Right lobe of liver (tissue), 6 donors: ENCODE measurements around the gene PRKN. TPM values are rescaled to one million over a fixed set of nuclear protein-coding genes. Genes with fewer than 3 reads are reported as not detected.

Experiments used
- ATAC-seq, 4 donors: fragments of 200-7000 bp; cut with Tn5 transposase; one replicate each; pipeline ENCODE4 v1.9.1; 2020; ENCODE audit warnings: mild to moderate bottlenecking in 4 of 4, moderate library complexity in 4 of 4
- DNase-seq, 3 donors: peaks; one replicate each; pipeline ENCODE4 v3.0.0-alpha.2; 2020
- H3K27ac ChIP-seq, 3 donors: fragments of 200-600 bp; one replicate each; pipeline ENCODE4 v1.8.0; 2022
- H3K27me3 ChIP-seq, 2 donors: fragments of 200-600 bp; one replicate each; pipeline ENCODE4 v1.8.0; 2022
- H3K36me3 ChIP-seq, 4 donors: fragments of 200-600 bp; sonication (generic) in 1 of 4; one replicate each; pipeline versions ENCODE4 v1.5.1 to v1.8.0; 2017 to 2022; ENCODE audit warnings: control low read depth in 1 of 4
- H3K4me1 ChIP-seq, 4 donors: fragments of 200-600 bp; sonication (generic) in 1 of 4; one replicate each; pipeline versions ENCODE4 v1.5.1 to v1.8.0; 2017 to 2022; ENCODE audit warnings: control low read depth in 1 of 4
- H3K4me3 ChIP-seq, 3 donors: fragments of 200-600 bp; one replicate each; pipeline ENCODE4 v1.8.0; 2022
- H3K9me3 ChIP-seq, 4 donors: fragments of 200-600 bp; sonication (generic) in 1 of 4; one replicate each; pipeline versions ENCODE4 v1.5.1 to v1.8.0; 2017 to 2022; ENCODE audit warnings: control low read depth in 1 of 4
- CTCF ChIP-seq, 4 donors: fragments of 200-600 bp in 3 of 4; fragments of 450-650 bp in 1 of 4; IDR thresholded peaks; one replicate each; pipeline versions ENCODE4 v1.5.1 to v1.8.0; 2016 to 2022; ENCODE audit warnings: antibody characterized with exemption in 4 of 4, mild to moderate bottlenecking in 2 of 4
- POLR2A ChIP-seq: fragments of 450-650 bp; IDR thresholded peaks from one replicate; pipeline ENCODE4 v1.6.1; 2017; ENCODE audit warnings: antibody characterized with exemption, mild to moderate bottlenecking
- whole genome bisulfite sequencing: methylation state at CpG from one replicate; pipeline ENCODE4 v1.1.6; 2018; ENCODE audit warnings: low coverage, low lambda C conversion rate; ENCODE audit not compliant: insufficient coverage; ENCODE audit errors: missing lambda C conversion rate; 5-methylcytosine and 5-hydroxymethylcytosine counted together
- intact Hi-C, 2 donors: fragments of 100-400 bp; cut with DNase I; formaldehyde crosslinking; loops; one replicate each; pipeline versions ENCODE4 v1.11.2 to v1.14.1; 2022
- total RNA-seq, 6 experiments: library from RNA; depleted of rRNA in 2 of 6; stranded (reverse); fragments of >200 nt in 2 of 6; fragmentation: NEBNext Ultra II Directional in 3 of 6; extraction: Animal tissue kit (Norgen Biotek cat#: 25700) in 3 of 6; gene quantifications; one replicate each; pipeline versions ENCODE4 v1.1.0 to v1.2.4, GENCODE V29; 2016 to 2023
- donor health status: DM: no; HTN: yes; CAD: no.
- donor health status: DM: no; HTN: no; CAD: no.
- donor health status: DM: no; HTN: no; CAD: no.
- donor health status: DM: no; HTN: yes; CAD: no.
- donor health status: DM: no; HTN: yes; CAD: no.

Gene PRKN
- total RNA-seq, 6 experiments from 2014 or later: 1.1 to 3.7 (median 2.2) TPM

- intact Hi-C loops: no loop called here
- 64% methylated on average over 2 of the region's 5 CpGs for WGBS
- H3K4me3 ChIP-seq: no peak overlapping the region
- DNase-seq: no peak
- no peaks in the 10 kb centered on the region for H3K9me3 ChIP-seq
- TF ChIP-seq POLR2A (no peak), CTCF (IDR thresholded peaks at IDR 0.05) (no peak)
- H3K27me3 ChIP-seq: no peaks in the 10 kb centered on the region
- H3K36me3 ChIP-seq: no peaks in the 10 kb centered on the region
- no peaks in the 10 kb centered on the region for H3K4me1 ChIP-seq
- no peak for ATAC-seq
- no peak overlapping the region for H3K27ac ChIP-seq
Observed at GRCh38 chr6:161745594-161746141, 981.9 kb downstream of the PRKN start.

- intact Hi-C loops: no loop called here
- TF ChIP-seq POLR2A (no peak), CTCF (IDR thresholded peaks at IDR 0.05) (no peak)
- H3K27ac ChIP-seq: no peak overlapping the region
- DNase-seq (no peak), ATAC-seq (no peak)
- no peaks in the 10 kb centered on the region for H3K9me3 ChIP-seq
- no peaks in the 10 kb centered on the region for H3K27me3 ChIP-seq
- H3K4me3 ChIP-seq: no peak overlapping the region
- H3K4me1 ChIP-seq: no peaks in the 10 kb centered on the region
- H3K36me3 ChIP-seq: no peaks in the 10 kb centered on the region
- WGBS: 77% methylated on average over 2 of the region's 2 CpGs
Observed at GRCh38 chr6:161745128-161745527, 982.4 kb downstream of the PRKN start.

GRCh38 chr6:161744211-161745067 lies 983.1 kb downstream of the PRKN start:
- no peak for TF ChIP-seq POLR2A
- no peak for TF ChIP-seq CTCF (IDR thresholded peaks at IDR 0.05)
- no peak for ATAC-seq
- intact Hi-C loops: no loop called here
- 86% methylated on average over 11 of the region's 14 CpGs for WGBS
- no peaks in the 10 kb centered on the region for H3K27me3 ChIP-seq
- no peak overlapping the region for H3K27ac ChIP-seq
- no peaks in the 10 kb centered on the region for H3K9me3 ChIP-seq
- no peak for DNase-seq
- H3K4me1 ChIP-seq: no peaks in the 10 kb centered on the region
- no peaks in the 10 kb centered on the region for H3K36me3 ChIP-seq
- H3K4me3 ChIP-seq: no peak overlapping the region

GRCh38 chr6:161743509-161744178 lies 983.9 kb downstream of the PRKN start:
- H3K9me3 ChIP-seq: no peaks in the 10 kb centered on the region
- H3K36me3 ChIP-seq: no peaks in the 10 kb centered on the region
- no peaks in the 10 kb centered on the region for H3K4me1 ChIP-seq
- H3K4me3 ChIP-seq: no peak overlapping the region
- H3K27me3 ChIP-seq: no peaks in the 10 kb centered on the region
- ATAC-seq (no peak), DNase-seq (no peak)
- TF ChIP-seq CTCF (IDR thresholded peaks at IDR 0.05): no peak
- TF ChIP-seq POLR2A: no peak
- WGBS: 83% methylated on average over 14 of the region's 15 CpGs
- no peak overlapping the region for H3K27ac ChIP-seq
- intact Hi-C loops: no loop called here
